Ovary (tissue), 9 donors: Measurements from ENCODE around the gene ZNF609. TPM values are rescaled to one million over a fixed set of nuclear protein-coding genes. Genes with fewer than 3 reads are reported as not detected.

ENCODE experiments used
- DNase-seq, 5 donors: peaks; one replicate each; pipeline ENCODE4 v3.0.0-alpha.2; 2019 to 2020
- H3K27ac ChIP-seq, 2 donors: fragments of 200-600 bp; one replicate each; pipeline versions ENCODE4 v1.5.1 to v1.8.0; 2019 to 2022
- H3K27me3 ChIP-seq: fragments of 200-600 bp; one replicate; pipeline ENCODE4 v1.8.0; 2022
- H3K36me3 ChIP-seq: fragments of 200-600 bp; sonication (generic); one replicate; pipeline ENCODE4 v1.5.1; 2019
- H3K4me1 ChIP-seq: one replicate; pipeline ENCODE4 v1.8.1; 2013; ENCODE audit warnings: mild to moderate bottlenecking, moderate library complexity; ENCODE audit not compliant: insufficient read depth
- H3K4me3 ChIP-seq: fragments of 200-600 bp; sonication (generic); one replicate; pipeline ENCODE4 v1.5.1; 2017
- H3K9me3 ChIP-seq, 2 donors: fragments of 200-600 bp in 1 of 2; sonication (generic) in 1 of 2; one replicate each; pipeline versions ENCODE4 v1.5.1 to v1.8.1; 2013 to 2019; ENCODE audit warnings: mild to moderate bottlenecking in 1 of 2, moderate library complexity in 1 of 2
- EP300 ChIP-seq: sonication (generic); formaldehyde crosslinking; IDR thresholded peaks from one replicate; pipeline ENCODE4 v1.6.1; 2017; ENCODE audit warnings: antibody characterized with exemption
- POLR2A ChIP-seq: fragments of 450-650 bp; IDR thresholded peaks from one replicate; pipeline ENCODE4 v1.6.1; 2017; ENCODE audit warnings: antibody characterized with exemption, mild to moderate bottlenecking, moderate library complexity
- WGBS, 3 donors: extraction: QIAGEN DNeasy Blood & Tissue Kit in 1 of 3; methylation state at CpG; one replicate each; pipeline versions ENCODE4 v1.1.5 to v1.1.7; 2013 to 2017; 5-methylcytosine and 5-hydroxymethylcytosine counted together
- intact Hi-C, 4 donors: fragments of 100-400 bp; cut with DNase I; formaldehyde crosslinking; loops; one replicate each; pipeline versions ENCODE4 v1.11.0 to v1.15.1; 2022 to 2023
- polyA plus RNA-seq, 2 donors: library from polyadenylated mRNA; stranded (reverse); fragments of 200-250 nt in 1 of 2; fragments of 350-450 nt in 1 of 2; fragmentation: Illumina TruSeq in 1 of 2; extraction: RNeasy Lipid Tissue Mini Kit (QIAGEN cat#74804) in 1 of 2; gene quantifications; one replicate each; pipeline ENCODE4 v1.2.3, GENCODE V29; 2013 to 2014
- total RNA-seq, 7 donors: library from RNA; depleted of rRNA in 2 of 7; stranded (reverse); fragments of >200 nt in 2 of 7; fragmentation: NEBNext Ultra II Directional in 3 of 7; extraction: Animal tissue kit (Norgen Biotek cat#: 25700) in 3 of 7; gene quantifications; one replicate each; pipeline versions ENCODE4 v1.1.0 to v1.2.4, GENCODE V29; 2016 to 2023
- TF ChIP-seq, protein P1 (sequence below), 3 donors: fragments of 450-650 bp in 2 of 3; fragments of 200-600 bp in 1 of 3; IDR thresholded peaks; one replicate each; pipeline versions ENCODE4 v1.5.1 to v1.8.0; 2016 to 2022; ENCODE audit warnings: antibody characterized with exemption in 3 of 3, mild to moderate bottlenecking in 1 of 3
- donor health status: DM: no; HTN: no; CAD: no; lungs with moderate emphysema.
- donor health status: DM: no; HTN: no; CAD: no.
- donor health status: Bipolar disorder and iron deficiency.
- donor health status: DM: yes; HTN: yes; CAD: no.
- donor health status: DM: no; HTN: no; CAD: no.
- donor health status: DM: yes; HTN: yes; CAD: no.

ZNF609 gene
- total and polyA plus RNA-seq, 9 donors, result 18.4 to 63.6 (median 40.7) TPM

- 86 to 93% (median 92%) methylated on average over 3 of the region's 3 CpGs for whole genome bisulfite sequencing, 3 donors
- H3K4me1 ChIP-seq, result no peaks in the 10 kb centered on the region
- no peaks in the 10 kb centered on the region for H3K9me3 ChIP-seq
- H3K4me3 ChIP-seq, result no peak overlapping the region
- DNase-seq, result no peak
- intact Hi-C loops, result no loop called here
- TF ChIP-seq, protein P1, sequence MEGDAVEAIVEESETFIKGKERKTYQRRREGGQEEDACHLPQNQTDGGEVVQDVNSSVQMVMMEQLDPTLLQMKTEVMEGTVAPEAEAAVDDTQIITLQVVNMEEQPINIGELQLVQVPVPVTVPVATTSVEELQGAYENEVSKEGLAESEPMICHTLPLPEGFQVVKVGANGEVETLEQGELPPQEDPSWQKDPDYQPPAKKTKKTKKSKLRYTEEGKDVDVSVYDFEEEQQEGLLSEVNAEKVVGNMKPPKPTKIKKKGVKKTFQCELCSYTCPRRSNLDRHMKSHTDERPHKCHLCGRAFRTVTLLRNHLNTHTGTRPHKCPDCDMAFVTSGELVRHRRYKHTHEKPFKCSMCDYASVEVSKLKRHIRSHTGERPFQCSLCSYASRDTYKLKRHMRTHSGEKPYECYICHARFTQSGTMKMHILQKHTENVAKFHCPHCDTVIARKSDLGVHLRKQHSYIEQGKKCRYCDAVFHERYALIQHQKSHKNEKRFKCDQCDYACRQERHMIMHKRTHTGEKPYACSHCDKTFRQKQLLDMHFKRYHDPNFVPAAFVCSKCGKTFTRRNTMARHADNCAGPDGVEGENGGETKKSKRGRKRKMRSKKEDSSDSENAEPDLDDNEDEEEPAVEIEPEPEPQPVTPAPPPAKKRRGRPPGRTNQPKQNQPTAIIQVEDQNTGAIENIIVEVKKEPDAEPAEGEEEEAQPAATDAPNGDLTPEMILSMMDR (IDR thresholded peaks at IDR 0.05), result no peak
- TF ChIP-seq POLR2A (no peak), EP300 (no peak)
- no peaks in the 10 kb centered on the region for H3K27me3 ChIP-seq
- H3K36me3 ChIP-seq, result no peaks in the 10 kb centered on the region
- H3K27ac ChIP-seq, result no peak overlapping the region
Measured at GRCh38 chr15:64720188-64720587, 259.8 kb downstream of the ZNF609 start.

DNA sequence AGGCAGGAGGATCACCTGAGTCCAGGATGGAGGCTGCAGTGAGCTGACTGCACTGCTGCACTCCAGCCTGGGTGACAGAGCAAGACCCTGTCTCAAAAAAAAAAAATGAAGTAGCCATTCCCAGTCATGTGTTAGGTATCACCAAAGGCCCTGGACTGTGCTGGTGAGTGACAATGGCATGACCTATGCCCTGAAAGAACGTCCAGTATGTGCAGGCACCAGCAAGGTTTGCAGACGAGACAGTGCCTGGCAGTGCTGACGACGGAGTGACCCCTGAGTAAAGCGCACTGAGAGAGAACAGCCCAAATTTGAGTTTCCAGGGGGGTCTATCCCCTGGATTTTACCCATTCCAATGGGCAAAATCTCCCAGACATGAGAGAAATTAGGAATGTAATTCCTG is 269.8 kb downstream of the ZNF609 start:
- no peaks in the 10 kb centered on the region for H3K27me3 ChIP-seq
- 89 to 96% (median 93%) methylated on average over 5 of the region's 5 CpGs for WGBS, 3 donors
- intact Hi-C loops, result loop anchor here (2.0 to 10.0 kb wide), 5 partner anchors 45 to 308 kb away; no protein-coding TSS in a partner anchor
- DNase-seq, result no peak
- H3K4me1 ChIP-seq, result no peaks in the 10 kb centered on the region
- no peak overlapping the region for H3K27ac ChIP-seq
- TF ChIP-seq POLR2A (no peak), EP300 (no peak)
- TF ChIP-seq, protein P1 (IDR thresholded peaks at IDR 0.05), result no peak
- no peak overlapping the region for H3K4me3 ChIP-seq
- no peaks in the 10 kb centered on the region for H3K9me3 ChIP-seq
- no peaks in the 10 kb centered on the region for H3K36me3 ChIP-seq

DNA sequence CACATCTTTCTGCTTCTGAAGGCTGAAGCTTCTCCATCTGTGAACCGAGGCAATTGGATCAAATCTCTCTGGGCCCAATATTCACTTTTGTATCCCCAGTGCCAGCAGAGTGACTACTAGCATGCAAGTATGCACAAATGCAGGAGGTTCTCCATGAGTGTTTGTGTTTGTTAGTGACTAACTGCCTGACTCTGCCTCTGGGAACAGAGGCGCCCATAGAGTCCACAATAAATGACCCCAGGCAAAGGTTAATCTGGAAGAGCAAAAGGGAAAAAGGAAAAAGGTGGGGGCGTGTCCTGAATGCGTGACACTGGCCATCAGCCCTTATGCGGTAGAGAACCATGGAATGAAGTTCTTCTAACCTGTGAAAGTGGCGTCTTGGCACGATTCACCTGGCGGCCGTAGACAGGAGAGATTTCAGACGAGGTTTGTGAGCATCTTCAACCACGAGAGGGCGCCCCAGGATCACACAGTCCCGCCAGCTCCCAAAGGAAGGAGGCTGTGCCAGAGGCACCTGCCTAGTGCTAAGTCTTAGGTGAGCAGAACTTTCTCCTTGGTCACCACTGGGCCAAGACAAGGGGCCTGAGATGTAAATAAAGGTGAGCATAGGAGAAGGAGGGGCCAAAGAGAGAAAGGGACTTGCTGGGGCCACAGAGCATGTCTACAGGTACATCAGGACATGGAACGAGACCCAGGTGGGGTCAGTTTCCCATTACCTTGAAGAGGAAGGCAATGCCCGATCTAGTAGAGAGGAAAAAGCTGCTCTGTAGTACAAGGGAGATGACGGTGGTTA is 270.8 kb downstream of the ZNF609 start:
- Histone ChIP-seq H3K36me3 (no peaks in the 10 kb centered on the region), H3K27ac (no peak overlapping the region), H3K27me3 (no peaks in the 10 kb centered on the region), H3K9me3 (no peaks in the 10 kb centered on the region), H3K4me1 (no peaks in the 10 kb centered on the region), H3K4me3 (no peak overlapping the region)
- no peak for TF ChIP-seq EP300
- no peak for TF ChIP-seq POLR2A
- TF ChIP-seq, protein P1 (IDR thresholded peaks at IDR 0.05), result peak; percentile 90 to 94 (median 91)
- intact Hi-C loops, result loop anchor here (2.0 to 10.0 kb wide), 5 partner anchors 46 to 309 kb away; no protein-coding TSS in a partner anchor
- 19 to 23% (median 20%) methylated on average over 16 of the region's 16 CpGs for whole genome bisulfite sequencing, 3 donors
- peak; percentile 82 to 92 (median 91) for DNase-seq

DNA sequence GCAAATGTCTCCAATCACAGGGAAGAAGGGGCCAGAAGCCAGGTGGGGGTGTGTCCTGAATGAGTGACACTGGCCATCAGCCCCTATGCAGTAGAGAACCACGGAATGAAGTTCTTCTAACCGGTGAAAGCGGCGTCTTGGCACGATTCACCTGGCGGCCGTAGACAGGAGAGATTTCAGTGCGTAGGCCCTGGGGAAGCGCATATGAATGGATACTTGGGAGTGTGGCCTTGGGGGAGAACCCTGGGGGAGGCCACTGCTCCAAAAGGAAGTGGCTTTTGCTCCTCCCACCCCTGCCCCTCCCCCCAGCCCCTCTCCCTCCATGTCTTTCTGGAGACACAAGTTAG is 271.4 kb downstream of the ZNF609 start:
- 30 to 36% (median 35%) methylated on average over 9 of the region's 9 CpGs for WGBS, 3 donors
- Histone ChIP-seq H3K27ac (no peak overlapping the region), H3K27me3 (no peaks in the 10 kb centered on the region), H3K9me3 (no peaks in the 10 kb centered on the region), H3K4me3 (no peak overlapping the region), H3K36me3 (no peaks in the 10 kb centered on the region), H3K4me1 (no peaks in the 10 kb centered on the region)
- intact Hi-C loops, result loop anchor here (2.0 to 10.0 kb wide), 6 partner anchors 47 to 309 kb away; no protein-coding TSS in a partner anchor
- no peak for TF ChIP-seq EP300
- TF ChIP-seq, protein P1 (IDR thresholded peaks at IDR 0.05), result no peak
- TF ChIP-seq POLR2A, result no peak
- DNase-seq, result no peak
